Bronchial epithelial cell (primary cell): ENCODE results near the gene PIP5K1C. TPM values are rescaled to one million over a fixed set of nuclear protein-coding genes. Genes with fewer than 3 reads are reported as not detected.
"Not testable (repeated sequence)": the region's sequence is repeated elsewhere in the genome, so short reads cannot be mapped to it uniquely, and the experiment has no call there.

Experiments
- DNase-seq: peaks from one replicate; pipeline ENCODE4 v3.0.0-alpha.2; 2010; ENCODE audit warnings: low read depth
- FAIRE-seq: peaks from 2 replicates; lab custom pipeline; 2011; peaks lifted over from hg19 to GRCh38; lab: Jason Lieb, UNC
- H3K27me3 ChIP-seq: 2 replicates; pipeline ENCODE4 v1.5.1; 2011; ENCODE audit warnings: low read length; ENCODE audit not compliant: control insufficient read depth, insufficient read depth
- H3K36me3 ChIP-seq: 2 replicates; pipeline ENCODE4 v1.5.1; 2011; ENCODE audit warnings: low read length; ENCODE audit not compliant: control insufficient read depth, insufficient read depth
- H3K4me3 ChIP-seq: 2 replicates; pipeline ENCODE4 v1.5.1; 2011; ENCODE audit warnings: mild to moderate bottlenecking, low read depth, low read length, control low read depth
- total RNA-seq: library from RNA; depleted of rRNA; stranded (reverse); fragments of >200 nt; gene quantifications from 2 replicates; pipeline ENCODE4 v1.2.1, GENCODE V29; 2014
- TF ChIP-seq, protein P1 (sequence below): IDR thresholded peaks from 2 replicates; pipeline ENCODE4 v1.5.1; 2011; ENCODE audit warnings: mild to moderate bottlenecking, moderate library complexity, low read length, control low read depth, inconsistent platforms; ENCODE audit not compliant: insufficient read depth, severe bottlenecking

The PIP5K1C gene
- total RNA-seq, 1 donor from 2014 or later: 6.3 TPM

DNA sequence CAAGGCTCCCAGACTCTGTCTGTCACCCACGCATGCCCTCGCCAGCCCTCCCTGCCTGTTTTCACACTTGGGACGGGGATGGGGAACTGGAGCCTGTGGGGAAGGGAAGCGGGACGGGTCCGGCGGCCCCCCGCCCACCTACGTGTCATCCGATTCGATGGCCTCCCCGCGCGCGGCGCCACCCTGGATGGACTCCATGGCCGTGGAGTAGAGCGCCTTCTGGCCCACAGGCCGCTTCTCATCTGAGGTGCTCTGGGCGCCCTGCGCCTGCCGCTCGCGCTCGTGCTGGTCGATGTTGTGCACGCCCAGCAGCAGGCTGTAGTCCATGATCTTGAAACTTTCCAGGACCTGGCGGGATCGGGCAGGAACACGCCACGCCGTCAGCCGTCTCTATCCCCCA is 48.6 kb downstream of the PIP5K1C start:
- FAIRE-seq: no peak
- no peaks in the 10 kb centered on the region for H3K27me3 ChIP-seq
- no peak overlapping the region for H3K4me3 ChIP-seq
- no peak for DNase-seq
- peaks cover 13% of the 10 kb centered on the region for H3K36me3 ChIP-seq
- TF ChIP-seq, protein P1, sequence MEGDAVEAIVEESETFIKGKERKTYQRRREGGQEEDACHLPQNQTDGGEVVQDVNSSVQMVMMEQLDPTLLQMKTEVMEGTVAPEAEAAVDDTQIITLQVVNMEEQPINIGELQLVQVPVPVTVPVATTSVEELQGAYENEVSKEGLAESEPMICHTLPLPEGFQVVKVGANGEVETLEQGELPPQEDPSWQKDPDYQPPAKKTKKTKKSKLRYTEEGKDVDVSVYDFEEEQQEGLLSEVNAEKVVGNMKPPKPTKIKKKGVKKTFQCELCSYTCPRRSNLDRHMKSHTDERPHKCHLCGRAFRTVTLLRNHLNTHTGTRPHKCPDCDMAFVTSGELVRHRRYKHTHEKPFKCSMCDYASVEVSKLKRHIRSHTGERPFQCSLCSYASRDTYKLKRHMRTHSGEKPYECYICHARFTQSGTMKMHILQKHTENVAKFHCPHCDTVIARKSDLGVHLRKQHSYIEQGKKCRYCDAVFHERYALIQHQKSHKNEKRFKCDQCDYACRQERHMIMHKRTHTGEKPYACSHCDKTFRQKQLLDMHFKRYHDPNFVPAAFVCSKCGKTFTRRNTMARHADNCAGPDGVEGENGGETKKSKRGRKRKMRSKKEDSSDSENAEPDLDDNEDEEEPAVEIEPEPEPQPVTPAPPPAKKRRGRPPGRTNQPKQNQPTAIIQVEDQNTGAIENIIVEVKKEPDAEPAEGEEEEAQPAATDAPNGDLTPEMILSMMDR: no peak

DNA sequence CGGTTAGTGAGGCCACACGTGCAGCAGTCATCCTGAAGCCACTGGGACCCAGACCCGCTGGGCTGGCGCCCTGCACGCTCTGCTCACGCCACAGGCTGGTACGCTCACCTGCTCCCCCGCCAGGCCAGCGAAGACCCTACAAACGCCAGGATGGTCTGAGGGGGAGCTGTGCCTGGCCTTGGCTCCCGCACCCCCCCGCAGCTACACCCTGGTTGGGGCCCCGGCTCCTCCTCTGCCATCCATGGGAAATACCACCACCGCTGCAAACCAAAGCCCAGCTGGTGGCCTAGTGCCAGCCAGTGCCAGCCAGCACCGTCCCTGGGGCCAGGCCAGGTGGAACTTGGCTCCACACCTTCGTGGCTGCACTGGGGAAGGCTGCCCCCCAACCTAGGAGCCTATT is 50.4 kb downstream of the PIP5K1C start:
- DNase-seq (no peak), FAIRE-seq (no peak)
- Histone ChIP-seq H3K27me3 (no peaks in the 10 kb centered on the region), H3K4me3 (no peak overlapping the region), H3K36me3 (peaks cover 13% of the 10 kb centered on the region)
- TF ChIP-seq, protein P1: no peak

DNA sequence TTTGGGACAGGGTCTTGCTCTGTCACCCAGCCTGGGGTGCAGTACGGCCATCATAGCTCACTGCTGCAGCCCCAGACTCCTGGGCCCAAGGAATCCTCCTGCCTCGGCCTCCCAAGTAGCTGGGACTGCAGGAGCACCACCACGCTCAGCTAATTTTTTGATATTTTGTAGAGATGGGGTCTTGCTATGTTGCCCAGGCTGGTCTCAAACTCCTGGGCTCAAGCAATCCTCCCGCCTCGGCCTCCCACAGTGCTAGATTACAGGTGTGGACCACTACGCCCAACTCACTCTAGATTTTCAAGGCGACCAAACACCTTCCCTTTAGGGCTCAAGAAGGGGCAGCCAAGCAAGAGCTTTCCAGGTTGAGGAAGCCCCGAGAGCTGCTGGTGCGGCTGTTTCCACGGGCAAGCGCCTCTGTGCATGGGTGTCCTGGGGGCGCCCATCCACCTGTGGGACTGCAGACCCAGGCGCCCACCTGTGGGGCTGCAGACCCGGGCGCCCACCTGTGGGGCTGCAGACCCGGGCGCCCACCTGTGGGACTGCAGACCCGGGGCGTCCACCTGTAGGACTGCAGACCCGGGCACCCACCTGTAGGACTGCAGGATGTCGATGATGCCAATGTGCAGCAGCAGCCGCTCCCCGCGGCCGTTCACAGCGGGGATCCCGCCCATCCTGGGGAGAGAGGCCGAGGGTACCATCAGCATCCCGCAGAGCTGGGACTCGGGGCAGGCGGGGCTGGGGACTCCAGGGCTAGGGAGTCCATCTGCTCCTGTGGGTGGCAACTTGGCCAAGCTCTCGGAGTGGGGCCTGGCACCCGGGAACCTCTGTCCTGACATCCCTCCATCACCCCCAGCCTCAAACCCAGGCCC is 52.0 kb downstream of the PIP5K1C start:
- no peak overlapping the region for H3K4me3 ChIP-seq
- TF ChIP-seq, protein P1: no peak
- DNase-seq (no peak), FAIRE-seq (no peak)
- no peaks in the 10 kb centered on the region for H3K27me3 ChIP-seq
- H3K36me3 ChIP-seq: peaks cover 15% of the 10 kb centered on the region

DNA sequence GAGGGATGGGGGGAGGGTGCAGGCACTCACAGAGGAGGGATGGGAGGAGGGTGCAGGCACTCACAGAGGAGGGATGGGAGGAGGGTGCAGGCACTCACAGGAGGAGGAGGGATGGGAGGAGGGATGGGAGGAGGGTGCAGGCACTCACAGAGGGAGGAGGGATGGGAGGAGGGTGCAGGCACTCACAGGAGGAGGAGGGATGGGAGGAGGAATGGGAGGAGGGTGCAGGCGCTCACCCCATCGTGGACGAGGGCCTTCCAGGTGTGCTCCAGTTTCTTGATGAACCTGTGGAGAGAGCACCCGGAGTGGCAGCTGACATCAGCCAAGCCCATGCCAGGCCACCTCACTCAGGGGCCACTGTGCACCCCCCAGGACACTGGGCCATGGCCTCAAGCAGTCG is 53.2 kb downstream of the PIP5K1C start:
- DNase-seq, FAIRE-seq: not testable (repeated sequence)

DNA sequence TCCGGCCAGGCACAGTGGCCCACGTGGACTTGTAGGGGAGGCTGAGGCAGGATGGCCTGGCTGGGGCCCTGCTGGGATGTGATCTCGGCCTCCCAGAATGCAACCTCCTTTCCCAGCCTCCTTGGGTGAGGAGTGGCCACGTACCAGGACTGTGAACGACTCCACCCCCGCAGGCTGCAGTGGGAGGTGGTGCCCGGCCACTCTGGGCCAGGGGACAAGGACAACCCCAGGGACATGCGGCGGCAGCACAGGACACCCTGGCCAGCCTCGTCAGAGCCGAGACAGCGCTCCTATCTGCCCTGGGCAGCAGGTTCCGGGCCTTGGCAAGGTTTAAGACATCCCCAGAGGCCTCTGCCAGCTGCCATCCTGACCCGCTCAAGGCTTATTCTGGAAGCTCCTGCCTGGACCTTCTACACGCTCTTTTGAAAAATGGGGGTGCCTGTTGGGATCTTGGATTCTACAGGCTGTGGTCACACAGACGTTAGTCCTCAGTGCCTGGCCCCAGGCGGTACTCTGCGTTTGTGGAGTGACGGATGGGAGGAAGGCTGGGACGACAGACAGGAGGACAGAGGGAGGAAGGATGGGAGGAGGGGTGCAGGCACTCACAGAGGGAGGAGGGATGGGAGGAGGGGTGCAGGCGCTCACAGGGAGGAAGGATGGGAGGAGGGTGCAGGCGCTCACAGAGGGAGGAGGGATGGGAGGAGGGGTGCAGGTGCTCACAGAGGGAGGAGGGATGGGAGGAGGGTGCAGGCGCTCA is 53.8 kb downstream of the PIP5K1C start:
- H3K36me3 ChIP-seq: peaks cover 10% of the 10 kb centered on the region
- TF ChIP-seq, protein P1: no peak
- FAIRE-seq: no peak

More for the DNA sequence above, 53.2 kb downstream of the PIP5K1C start:
- not testable (repeated sequence) for H3K27me3 ChIP-seq, H3K4me3 ChIP-seq
- peaks cover 13% of the 10 kb centered on the region for H3K36me3 ChIP-seq

DNA sequence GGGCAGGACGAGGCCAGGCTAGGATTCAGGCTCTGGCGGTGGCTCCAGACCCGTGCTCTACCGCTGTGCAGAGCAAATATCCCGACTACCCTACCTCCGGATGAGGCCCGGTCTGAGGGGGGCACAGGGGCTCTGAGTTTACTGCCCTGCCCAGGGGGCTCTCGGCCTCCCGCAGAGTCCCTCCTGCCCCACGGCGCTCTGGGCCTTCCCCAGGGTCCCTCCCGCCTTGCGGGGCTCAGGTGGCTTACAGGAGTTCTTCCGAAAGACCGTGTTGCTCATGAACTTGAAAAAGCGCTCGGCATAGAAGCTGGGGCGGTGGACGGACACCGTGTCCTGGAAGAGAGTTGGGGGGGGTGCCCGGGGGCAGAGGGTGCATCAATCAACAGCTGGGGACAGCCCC is 54.5 kb downstream of the PIP5K1C start:
- TF ChIP-seq, protein P1: no peak
- DNase-seq (no peak), FAIRE-seq (no peak)
- H3K27me3 ChIP-seq: no peaks in the 10 kb centered on the region
- peaks cover 5% of the 10 kb centered on the region for H3K36me3 ChIP-seq
- no peak overlapping the region for H3K4me3 ChIP-seq

More for the DNA sequence above, 53.8 kb downstream of the PIP5K1C start:
- no peak overlapping the region for H3K4me3 ChIP-seq
- no peaks in the 10 kb centered on the region for H3K27me3 ChIP-seq
- no peak for DNase-seq
